ENCODE measurements around the gene SELENOH.
"Not testable (repeated sequence)": the region's sequence is repeated elsewhere in the genome, so short reads cannot be mapped to it uniquely, and the experiment has no call there.

Gene SELENOH

DNA sequence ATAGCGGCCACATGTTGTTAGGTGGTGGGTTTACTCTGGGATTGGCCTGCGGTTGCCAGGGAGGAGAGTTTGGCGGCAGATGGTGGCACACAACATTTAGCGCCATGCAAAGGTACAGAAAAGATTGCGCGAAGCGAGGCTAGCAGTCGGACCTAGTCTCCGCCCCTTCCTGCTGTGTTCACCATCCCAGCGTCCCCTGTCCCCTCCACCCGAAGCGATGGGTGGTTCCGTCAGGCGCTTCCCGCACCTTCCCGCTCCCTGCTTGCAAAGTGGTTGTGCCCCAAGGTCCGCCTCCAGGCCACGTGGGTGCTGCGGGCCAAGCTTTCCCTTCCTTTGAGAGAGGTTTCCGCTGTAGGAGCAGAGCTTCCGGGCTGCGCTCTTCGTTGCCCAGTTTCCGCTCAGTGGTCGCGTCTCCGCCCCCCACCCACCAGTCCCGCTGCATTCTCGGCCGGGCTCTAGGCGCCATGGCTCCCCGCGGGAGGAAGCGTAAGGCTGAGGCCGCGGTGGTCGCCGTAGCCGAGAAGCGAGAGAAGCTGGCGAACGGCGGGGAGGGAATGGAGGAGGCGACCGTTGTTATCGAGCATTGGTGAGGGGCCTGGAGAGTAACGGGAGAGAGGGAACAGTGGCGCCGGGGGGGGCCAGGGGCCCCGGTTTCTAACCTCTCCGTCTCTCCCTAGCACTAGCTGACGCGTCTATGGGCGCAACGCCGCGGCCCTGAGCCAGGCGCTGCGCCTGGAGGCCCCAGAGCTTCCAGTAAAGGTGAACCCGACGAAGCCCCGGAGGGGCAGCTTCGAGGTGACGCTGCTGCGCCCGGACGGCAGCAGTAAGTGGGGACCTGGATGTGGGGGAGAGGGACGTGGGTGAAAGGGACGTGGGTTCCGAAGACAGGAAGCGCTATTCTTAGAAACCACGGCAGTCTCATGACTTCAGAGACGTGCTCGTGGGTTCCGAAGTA is at the start of gene SELENOH:
Gene SELENOH, plus strand, starts transcription at position 360 of the 955 bp plus-strand sequence. Its CDS starts 105 bp downstream, at position 465.
- FAIRE-seq = no peak

GRCh38 chr11:57698843-57699365 is 42.4 kb upstream of the SELENOH start:
- no peak for FAIRE-seq

DNA sequence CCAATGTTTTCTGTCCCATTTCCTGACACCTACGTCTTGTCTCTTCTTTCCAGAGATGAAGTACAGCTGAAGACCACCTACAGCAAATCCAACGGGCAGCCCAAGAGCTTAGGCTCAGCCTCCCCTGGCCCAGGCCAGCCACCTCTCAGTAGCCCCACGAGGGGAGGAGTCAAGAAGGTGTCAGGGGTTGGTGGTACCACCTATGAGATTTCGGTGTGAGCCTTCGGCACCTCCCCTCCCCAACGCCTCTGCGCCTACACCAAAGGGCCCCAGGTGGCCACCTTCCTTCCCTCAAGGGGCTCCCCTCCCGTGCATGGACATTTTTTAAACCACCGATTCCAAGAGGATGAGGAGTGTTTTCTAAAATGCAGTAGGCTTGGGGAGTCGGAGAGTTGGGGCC is 41.5 kb upstream of the SELENOH start:
- FAIRE-seq = no peak

DNA sequence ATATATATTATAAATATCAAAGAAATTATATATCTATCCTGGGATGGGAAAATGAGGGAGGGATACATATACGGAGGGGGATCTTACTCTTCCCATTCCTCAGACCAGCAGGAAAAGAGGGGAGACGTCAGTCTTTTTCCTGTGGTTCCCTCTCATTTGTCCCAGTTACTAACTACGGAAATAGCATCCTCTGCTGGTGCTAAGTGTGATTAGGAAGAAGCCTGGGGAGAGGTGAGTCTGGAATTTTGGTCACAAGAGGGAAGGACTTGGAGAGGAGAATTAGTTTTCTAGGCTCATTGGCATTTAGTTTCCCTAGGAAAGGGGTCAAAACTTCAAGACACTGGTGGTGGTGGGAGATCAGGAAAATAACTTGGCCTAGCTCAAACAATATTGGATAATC is 40.9 kb upstream of the SELENOH start:
- FAIRE-seq = no peak

GRCh38 chr11:57703341-57703740 is 38.0 kb upstream of the SELENOH start:
- FAIRE-seq = no peak

- no peak for FAIRE-seq
These were observed 36.4 kb upstream of the SELENOH start for GRCh38 chr11:57704932-57705331.

DNA sequence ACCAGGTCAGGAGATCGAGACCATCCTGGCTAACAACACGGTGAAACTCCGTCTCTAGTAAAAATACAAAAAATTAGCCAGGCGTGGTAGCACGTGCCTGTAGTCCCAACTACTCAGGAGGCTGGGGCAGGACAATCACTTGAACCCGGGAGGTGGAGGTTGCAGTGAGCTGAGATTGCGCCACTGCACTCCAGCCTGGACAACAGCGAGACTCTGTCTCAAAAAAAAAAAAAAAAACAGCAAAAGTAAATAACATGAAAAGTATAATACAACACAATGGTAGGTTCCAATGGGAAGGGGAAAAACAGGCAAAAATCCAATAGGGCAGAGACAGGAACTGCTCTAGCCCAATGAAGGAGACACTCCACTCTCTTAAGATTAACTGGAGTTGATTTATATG is 35.9 kb upstream of the SELENOH start:
- not testable (repeated sequence) for FAIRE-seq

DNA sequence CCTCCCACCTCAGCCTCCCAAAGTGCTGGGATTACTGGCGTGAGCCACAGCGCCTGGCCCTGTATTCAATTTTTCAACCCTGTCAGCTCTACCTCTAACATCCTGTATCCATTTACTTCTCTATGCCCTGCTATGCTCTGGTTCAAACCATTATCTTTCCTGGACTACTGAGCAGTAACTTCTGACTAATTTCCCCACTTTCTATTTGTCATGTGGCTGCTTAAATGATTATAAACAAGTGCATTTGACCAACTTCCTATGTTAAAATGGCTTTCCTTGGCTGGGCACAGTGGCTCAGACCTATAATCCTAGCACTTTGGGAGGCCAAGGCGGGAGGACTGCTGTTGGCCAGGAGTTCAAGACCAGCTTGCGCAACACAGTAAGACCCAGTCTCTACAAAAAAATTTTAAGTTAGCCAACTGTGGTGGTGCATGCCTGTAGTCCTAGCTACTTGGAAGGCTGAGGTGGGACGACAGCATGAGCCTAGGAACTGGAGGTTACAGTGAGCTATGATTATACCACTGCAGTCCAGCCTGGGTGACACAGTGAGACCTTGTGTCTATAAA is 31.4 kb upstream of the SELENOH start:
- no peak for FAIRE-seq

GRCh38 chr11:57711414-57712255 is 29.7 kb upstream of the SELENOH start, which contains the start of gene MED19:
TSS of gene MED19 (minus strand) at chr11:57712215. CDS start at chr11:57712179, 36 bp downstream.
- no peak for FAIRE-seq

DNA sequence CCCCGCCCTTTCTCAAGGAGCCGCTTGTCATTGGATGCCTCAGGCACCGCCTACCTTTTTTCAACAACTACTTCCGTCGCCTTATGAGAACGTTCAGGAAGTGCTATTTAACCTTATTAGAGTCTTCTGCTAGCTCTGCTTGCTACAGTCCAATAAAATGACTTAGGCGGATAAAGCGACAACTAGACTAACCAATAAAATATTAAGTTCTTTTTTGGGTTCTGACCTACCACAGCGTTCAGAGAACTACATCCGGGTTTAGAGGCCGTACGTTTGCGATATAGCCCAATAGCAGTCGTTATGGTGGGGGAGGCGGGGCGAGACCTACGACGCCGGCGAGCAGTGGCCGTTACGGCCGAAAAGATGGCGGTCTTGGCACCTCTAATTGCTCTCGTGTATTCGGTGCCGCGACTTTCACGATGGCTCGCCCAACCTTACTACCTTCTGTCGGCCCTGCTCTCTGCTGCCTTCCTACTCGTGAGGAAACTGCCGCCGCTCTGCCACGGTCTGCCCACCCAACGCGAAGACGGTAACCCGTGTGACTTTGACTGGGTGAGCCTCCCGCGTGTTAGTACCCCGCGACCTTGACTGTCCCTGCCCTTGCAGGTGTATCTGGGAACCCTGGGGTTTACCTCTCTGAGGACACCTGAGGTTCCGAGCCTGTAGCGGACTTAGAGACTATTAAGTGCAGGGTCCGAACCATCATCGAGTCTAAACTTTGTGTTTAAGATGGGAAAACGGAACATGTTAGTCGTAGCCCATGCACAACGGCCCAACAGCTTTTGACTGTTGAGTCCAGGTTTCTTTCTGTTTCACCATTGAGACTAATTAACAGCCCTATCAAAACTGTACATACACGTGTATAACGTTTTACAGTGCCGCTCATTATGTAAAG is 28.8 kb upstream of the SELENOH start, which contains the start of gene TMX2:
Gene TMX2, plus strand, starts transcription at position 338 of the 895 bp plus-strand sequence. Its CDS starts 26 bp downstream, at position 364.
- FAIRE-seq = peak; percentile 98

- FAIRE-seq = no peak
These were observed 27.5 kb upstream of the SELENOH start for GRCh38 chr11:57713835-57714234.

DNA sequence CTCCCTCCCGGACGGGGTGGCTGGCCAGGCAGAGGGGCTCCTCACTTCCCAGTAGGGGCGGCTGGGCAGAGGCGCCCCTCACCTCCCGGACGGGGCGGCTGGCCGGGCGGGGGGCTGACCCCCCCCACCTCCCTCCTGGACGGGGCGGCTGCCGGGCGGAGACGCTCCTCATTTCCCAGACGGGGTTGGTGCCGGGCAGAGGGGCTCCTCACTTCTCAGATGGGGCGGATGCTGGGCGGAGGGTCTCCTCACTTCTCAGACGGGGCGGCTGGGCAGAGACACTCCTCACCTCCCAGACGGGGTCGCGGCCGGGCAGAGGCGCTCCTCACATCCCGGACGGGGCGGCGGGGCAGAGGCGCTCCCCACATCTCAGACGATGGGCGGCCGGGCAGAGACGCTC is 24.6 kb upstream of the SELENOH start:
- not testable (repeated sequence) for FAIRE-seq

GRCh38 chr11:57727185-57727584 is 14.1 kb upstream of the SELENOH start:
- FAIRE-seq = no peak

- FAIRE-seq = no peak
These were observed 12.5 kb upstream of the SELENOH start for GRCh38 chr11:57728829-57729228.

- no peak for FAIRE-seq
These were observed 11.8 kb upstream of the SELENOH start for GRCh38 chr11:57729479-57729878.

- FAIRE-seq = no peak
These were observed 8.6 kb upstream of the SELENOH start for GRCh38 chr11:57732661-57733060.

GRCh38 chr11:57735619-57736298 is 5.5 kb upstream of the SELENOH start:
- no peak for FAIRE-seq

GRCh38 chr11:57742087-57742452 is 779 bp downstream of the SELENOH start:
- FAIRE-seq = no peak

- FAIRE-seq = no peak
These were observed 3.1 kb downstream of the SELENOH start for GRCh38 chr11:57744357-57744756.

DNA sequence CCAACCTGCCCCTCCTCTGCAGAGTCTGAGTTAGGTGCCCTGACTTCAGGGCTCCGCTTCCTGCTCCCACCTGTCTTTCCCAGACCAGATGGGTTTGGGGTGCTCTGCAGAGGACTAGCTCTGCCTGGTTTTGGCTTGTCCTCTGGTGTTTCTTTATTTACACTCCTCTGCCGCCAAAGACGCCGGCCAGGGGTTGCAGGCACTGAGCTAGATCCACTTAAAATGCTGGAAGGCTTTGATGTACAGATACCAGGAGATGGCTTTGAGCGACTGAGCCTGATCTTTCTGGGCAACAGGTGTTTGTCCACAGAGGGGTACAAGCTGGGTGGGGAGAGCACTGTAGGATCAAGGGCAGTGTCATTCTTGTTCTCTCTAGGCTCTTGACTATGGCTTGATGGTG is 3.9 kb downstream of the SELENOH start:
- no peak for FAIRE-seq

- no peak for FAIRE-seq
These were observed 5.6 kb downstream of the SELENOH start for GRCh38 chr11:57746920-57747319.
